GM23248 (cell line): Measurements from ENCODE around the gene GLDC.

Source experiments
- EZH2 ChIP-seq: fragments of 200-600 bp; sonication (generic); IDR thresholded peaks from 2 replicates; pipeline ENCODE4 v1.6.1; 2018; ENCODE audit warnings: antibody characterized with exemption, mild to moderate bottlenecking; ENCODE audit not compliant: insufficient read depth, poor library complexity, severe bottlenecking
- EZH2phosphoT487 ChIP-seq: fragments of 200-600 bp; sonication (generic); IDR thresholded peaks from 2 replicates; pipeline ENCODE4 v1.6.1; 2018; ENCODE audit warnings: antibody characterized with exemption, moderate library complexity, mild to moderate bottlenecking, low read depth; ENCODE audit not compliant: insufficient read depth

DNA sequence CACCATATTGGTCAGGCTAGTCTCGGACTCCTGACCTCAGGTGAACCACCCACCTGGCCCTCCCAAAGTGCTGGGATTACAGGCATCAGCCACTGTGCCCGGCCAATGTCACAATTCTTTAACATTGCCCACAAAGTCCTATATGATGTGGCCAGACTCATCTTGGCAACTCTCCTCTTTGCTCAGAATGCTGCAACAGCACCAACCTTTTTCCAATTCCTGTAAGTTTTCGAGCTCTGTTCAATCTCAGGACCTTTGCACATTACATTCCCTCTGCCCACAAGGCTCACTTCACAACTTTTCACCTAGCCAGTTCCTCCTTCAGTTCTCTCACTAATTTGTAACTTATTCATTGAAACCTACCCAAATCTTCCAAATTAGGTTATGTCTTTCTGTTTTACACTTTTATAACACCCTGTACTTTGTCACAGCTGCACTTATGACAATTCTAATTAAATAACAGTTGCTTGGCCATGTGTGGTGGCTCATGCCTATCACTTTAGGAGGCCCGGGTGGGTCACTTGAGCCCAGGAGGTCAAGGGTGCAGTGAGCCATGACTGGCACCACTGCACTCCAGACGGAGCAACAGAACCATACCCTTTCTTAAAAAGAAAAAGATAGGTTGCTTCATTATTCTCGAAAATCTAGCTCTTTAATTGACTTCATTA, 30.9 kb upstream of the GLDC start:
- TF ChIP-seq EZH2 (no peak), EZH2phosphoT487 (no peak)
